Stomach (tissue), 4 donors: ENCODE data around the gene ISG15.

Experiments used
- CTCF ChIP-seq, 7 experiments: fragments of 450-650 bp in 4 of 7; fragments of 200-600 bp in 3 of 7; sonication (generic) in 3 of 7; IDR thresholded peaks; one replicate each; pipeline ENCODE4 v1.5.1; 2016 to 2019; ENCODE audit warnings: antibody characterized with exemption in 7 of 7, control low read depth in 2 of 7, mild to moderate bottlenecking in 1 of 7
- POLR2A ChIP-seq, 4 donors: fragments of 450-650 bp; IDR thresholded peaks; one replicate each; pipeline ENCODE4 v1.6.1; 2016; ENCODE audit warnings: antibody characterized with exemption in 4 of 4, control low read depth in 2 of 4, mild to moderate bottlenecking in 1 of 4, moderate library complexity in 1 of 4
- POLR2AphosphoS5 ChIP-seq, 3 donors: sonication (generic); formaldehyde crosslinking; IDR thresholded peaks; one replicate each; pipeline ENCODE4 v1.6.1; 2016; ENCODE audit warnings: antibody characterized with exemption in 3 of 3

GRCh38 chr1:978069-978834, 35.0 kb upstream of the ISG15 start:
- TF ChIP-seq POLR2A (IDR thresholded peaks at IDR 0.05) (no peak), CTCF (IDR thresholded peaks at IDR 0.05) (no peak), POLR2AphosphoS5 (IDR thresholded peaks at IDR 0.05) (no peak)
